GM12892 (cell line): Measurements from ENCODE around the gene CAPNS1.

Experiments used
- POLR2A ChIP-seq: IDR thresholded peaks from 2 replicates; pipeline ENCODE4 v1.6.1; 2011; ENCODE audit warnings: low read depth, low read length, control low read depth
- TAF1 ChIP-seq: IDR thresholded peaks from 2 replicates; pipeline ENCODE4 v1.6.1; 2011; ENCODE audit warnings: low read depth, mild to moderate bottlenecking, control low read depth, low read length, borderline replicate concordance

DNA sequence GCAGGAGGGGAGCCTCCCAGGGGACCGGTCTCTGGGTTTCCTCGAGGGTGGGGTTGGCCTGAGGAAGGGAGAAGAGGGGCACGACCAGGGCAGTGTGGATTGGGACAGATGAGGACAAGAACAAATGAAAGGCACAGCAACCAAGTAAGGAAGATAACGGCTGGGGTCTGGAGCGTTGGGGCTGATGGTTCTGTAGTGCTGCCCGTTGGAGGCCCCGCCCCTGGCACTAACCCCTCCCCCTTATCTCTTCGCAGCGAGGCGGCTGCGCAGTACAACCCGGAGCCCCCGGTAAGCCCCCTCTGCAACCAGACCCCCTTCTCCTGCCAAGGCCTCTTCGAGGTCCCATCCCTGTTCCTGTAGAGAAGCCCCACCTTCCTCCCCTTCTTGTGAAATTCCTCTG is 2.2 kb downstream of the CAPNS1 start:
- TF ChIP-seq TAF1 = no peak
- no peak for TF ChIP-seq POLR2A
